Measurements from ENCODE around the gene SRSF3.

The SRSF3 gene

GRCh38 chr6:36590237-36590636, 3.9 kb upstream of the SRSF3 start:
- peaks cover 11% of the 10 kb centered on the region for H3K36me3 ChIP-seq (ENCODE audit: control insufficient read depth, low read length)
- no peak overlapping the region for H3K4me2 ChIP-seq (ENCODE audit: low read length)
- peaks cover 42% of the 10 kb centered on the region for H3F3A ChIP-seq (ENCODE audit: control insufficient read depth, insufficient read depth)

DNA sequence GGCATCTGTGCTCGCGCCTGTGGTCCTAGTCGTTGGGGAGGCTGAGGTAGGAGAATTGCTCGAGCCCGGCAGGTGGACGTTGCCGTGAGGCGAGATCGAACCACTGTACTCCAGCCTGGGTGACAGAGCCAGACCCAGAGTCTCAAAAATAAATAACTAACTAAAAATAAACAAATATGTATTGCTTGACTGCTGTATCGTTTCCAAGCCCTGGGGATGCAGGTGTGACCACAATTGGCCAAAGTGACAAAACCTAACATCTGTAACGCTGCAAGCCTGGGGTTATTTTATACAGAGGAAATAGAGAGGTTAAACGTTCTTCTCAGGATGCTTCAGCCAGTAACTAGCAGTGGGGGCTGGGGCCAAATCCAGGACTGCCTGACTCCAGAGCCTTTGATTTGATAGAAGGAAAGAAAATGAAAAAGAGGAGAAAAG, 1.9 kb upstream of the SRSF3 start:
- TF ChIP-seq EZH2phosphoT487 (IDR thresholded peaks at IDR 0.05; ENCODE audit: borderline replicate concordance, low read length) (no peak), CTCF (IDR thresholded peaks at IDR 0.05; ENCODE audit: low read depth, low read length, poor library complexity, severe bottlenecking) (no peak)
- H3K27ac ChIP-seq (ENCODE audit: low read depth, low read length): peak overlapping the region; percentile 99
- no peaks in the 10 kb centered on the region for H3K9me2 ChIP-seq (replicated peaks; ENCODE audit: control insufficient read depth, low read length)
- peaks cover 49% of the 10 kb centered on the region for H3K4me1 ChIP-seq (ENCODE audit: control insufficient read depth, low read length)
- no peaks in the 10 kb centered on the region for H3K27me3 ChIP-seq (ENCODE audit: control insufficient read depth, low read length)
- peak overlapping the region; percentile 97 for H3K4me2 ChIP-seq (ENCODE audit: low read length)
- H3K79me2 ChIP-seq (ENCODE audit: control insufficient read depth, low read length): peaks cover 32% of the 10 kb centered on the region
- no peaks in the 10 kb centered on the region for H3K9me3 ChIP-seq (ENCODE audit: control insufficient read depth, insufficient read depth, low read length)
- H3K4me3 ChIP-seq (ENCODE audit: low read length): peak overlapping the region; percentile 95
- peaks cover 56% of the 10 kb centered on the region for H3F3A ChIP-seq (ENCODE audit: control insufficient read depth, insufficient read depth)
- peaks cover 31% of the 10 kb centered on the region for H3K36me3 ChIP-seq (ENCODE audit: control insufficient read depth, low read length)
- H4K20me1 ChIP-seq (ENCODE audit: control insufficient read depth, insufficient read depth, low read depth, low read length): peaks cover 26% of the 10 kb centered on the region

More at GRCh38 chr6:36590237-36590636, 3.9 kb upstream of the SRSF3 start:
- peaks cover 12% of the 10 kb centered on the region for H3K79me2 ChIP-seq (ENCODE audit: control insufficient read depth, low read length)
- peaks cover 43% of the 10 kb centered on the region for H3K4me1 ChIP-seq (ENCODE audit: control insufficient read depth, low read length)
- no peak overlapping the region for H3K4me3 ChIP-seq (ENCODE audit: low read length)
- H3K27ac ChIP-seq (ENCODE audit: low read depth, low read length): no peak overlapping the region
- H3K9me3 ChIP-seq (ENCODE audit: control insufficient read depth, insufficient read depth, low read length): no peaks in the 10 kb centered on the region
- TF ChIP-seq CTCF (IDR thresholded peaks at IDR 0.05; ENCODE audit: low read depth, low read length, poor library complexity, severe bottlenecking): no peak
- no peak for TF ChIP-seq EZH2phosphoT487 (IDR thresholded peaks at IDR 0.05; ENCODE audit: borderline replicate concordance, low read length)
- H3K27me3 ChIP-seq (ENCODE audit: control insufficient read depth, low read length): no peaks in the 10 kb centered on the region
- no peaks in the 10 kb centered on the region for H3K9me2 ChIP-seq (replicated peaks; ENCODE audit: control insufficient read depth, low read length)
- peaks cover 8% of the 10 kb centered on the region for H4K20me1 ChIP-seq (ENCODE audit: control insufficient read depth, insufficient read depth, low read depth, low read length)

DNA sequence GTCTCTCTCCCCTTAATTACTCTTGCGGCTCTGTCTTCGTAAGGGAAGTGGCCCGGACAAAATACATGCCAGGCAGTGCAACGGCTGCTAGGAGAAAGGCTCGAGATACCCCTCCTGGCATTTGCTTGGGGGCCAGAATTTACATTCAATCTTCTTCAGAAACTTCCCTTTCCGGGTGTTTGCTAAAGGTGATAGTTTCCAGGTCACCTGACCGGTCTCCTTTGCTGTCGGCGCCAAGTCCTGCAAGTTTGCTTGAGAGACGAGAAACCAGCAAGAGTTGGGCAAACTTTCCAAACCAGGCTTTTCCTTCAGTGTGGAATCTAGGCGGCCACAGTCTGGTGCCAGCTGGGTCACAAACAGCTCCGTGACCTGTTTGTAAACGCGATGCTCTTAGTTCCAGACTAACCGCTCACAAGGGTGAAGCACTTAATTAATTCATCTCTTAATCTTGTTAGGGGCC, 563 bp upstream of the SRSF3 start:
- no peaks in the 10 kb centered on the region for H3K9me3 ChIP-seq (ENCODE audit: control insufficient read depth, insufficient read depth, low read length)
- H3K4me2 ChIP-seq (ENCODE audit: low read length): peak overlapping the region; percentile 97
- H3K27ac ChIP-seq (ENCODE audit: low read depth, low read length): peak overlapping the region; percentile 99
- peaks cover 38% of the 10 kb centered on the region for H4K20me1 ChIP-seq (ENCODE audit: control insufficient read depth, insufficient read depth, low read depth, low read length)
- TF ChIP-seq CTCF (IDR thresholded peaks at IDR 0.05; ENCODE audit: low read depth, low read length, poor library complexity, severe bottlenecking) (no peak), EZH2phosphoT487 (IDR thresholded peaks at IDR 0.05; ENCODE audit: borderline replicate concordance, low read length) (no peak)
- no peaks in the 10 kb centered on the region for H3K27me3 ChIP-seq (ENCODE audit: control insufficient read depth, low read length)
- peaks cover 44% of the 10 kb centered on the region for H3K36me3 ChIP-seq (ENCODE audit: control insufficient read depth, low read length)
- peaks cover 45% of the 10 kb centered on the region for H3K79me2 ChIP-seq (ENCODE audit: control insufficient read depth, low read length)
- peaks cover 61% of the 10 kb centered on the region for H3K4me1 ChIP-seq (ENCODE audit: control insufficient read depth, low read length)
- H3K4me3 ChIP-seq (ENCODE audit: low read length): peak overlapping the region; percentile 95
- no peaks in the 10 kb centered on the region for H3K9me2 ChIP-seq (replicated peaks; ENCODE audit: control insufficient read depth, low read length)
- H3F3A ChIP-seq (ENCODE audit: control insufficient read depth, insufficient read depth): peaks cover 70% of the 10 kb centered on the region

Data from DOHH2 (cell line).